Epithelial cell of proximal tubule (primary cell): ENCODE data around the gene FHIT. TPM values are rescaled to one million over a fixed set of nuclear protein-coding genes. Genes with fewer than 3 reads are reported as not detected.

Experiments used
- DNase-seq: peaks from one replicate; pipeline ENCODE4 v3.0.0-alpha.2; 2011; ENCODE audit warnings: low read depth
- H3K4me3 ChIP-seq: 2 replicates; pipeline ENCODE4 v1.5.1; 2011; ENCODE audit warnings: low read depth, mild to moderate bottlenecking, low read length
- total RNA-seq: library from RNA; depleted of rRNA; stranded (reverse); fragments of >200 nt; gene quantifications from 2 replicates; pipeline ENCODE4 v1.2.3, GENCODE V29; 2015
- TF ChIP-seq, protein P1 (sequence below): conservative IDR thresholded peaks from 2 replicates; pipeline ENCODE4 v1.5.1; 2012; ENCODE audit warnings: low read depth, mild to moderate bottlenecking, low read length

Gene FHIT
- total RNA-seq, 1 donor from 2014 or later: 3.7 TPM

DNA sequence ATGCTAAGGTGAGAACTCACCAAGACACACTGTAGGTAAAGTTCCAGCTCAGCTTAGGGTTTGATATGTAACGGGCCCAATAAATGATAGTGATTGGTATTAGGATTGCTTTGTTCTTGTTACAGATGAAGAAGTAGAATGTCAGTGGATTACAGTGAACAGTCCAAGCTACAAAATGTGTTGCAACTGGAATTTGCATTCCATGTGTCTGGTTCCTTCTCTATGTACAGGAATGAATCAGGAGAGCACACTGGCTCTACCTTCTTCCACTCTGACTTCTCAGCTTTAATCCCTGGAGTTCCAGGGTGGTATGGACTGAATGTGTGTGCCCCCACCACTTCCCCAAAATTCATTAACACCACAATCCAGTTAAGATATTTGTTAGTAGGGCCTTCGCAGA is 1471.0 kb downstream of the FHIT start:
- DNase-seq: no peak
- TF ChIP-seq, protein P1, sequence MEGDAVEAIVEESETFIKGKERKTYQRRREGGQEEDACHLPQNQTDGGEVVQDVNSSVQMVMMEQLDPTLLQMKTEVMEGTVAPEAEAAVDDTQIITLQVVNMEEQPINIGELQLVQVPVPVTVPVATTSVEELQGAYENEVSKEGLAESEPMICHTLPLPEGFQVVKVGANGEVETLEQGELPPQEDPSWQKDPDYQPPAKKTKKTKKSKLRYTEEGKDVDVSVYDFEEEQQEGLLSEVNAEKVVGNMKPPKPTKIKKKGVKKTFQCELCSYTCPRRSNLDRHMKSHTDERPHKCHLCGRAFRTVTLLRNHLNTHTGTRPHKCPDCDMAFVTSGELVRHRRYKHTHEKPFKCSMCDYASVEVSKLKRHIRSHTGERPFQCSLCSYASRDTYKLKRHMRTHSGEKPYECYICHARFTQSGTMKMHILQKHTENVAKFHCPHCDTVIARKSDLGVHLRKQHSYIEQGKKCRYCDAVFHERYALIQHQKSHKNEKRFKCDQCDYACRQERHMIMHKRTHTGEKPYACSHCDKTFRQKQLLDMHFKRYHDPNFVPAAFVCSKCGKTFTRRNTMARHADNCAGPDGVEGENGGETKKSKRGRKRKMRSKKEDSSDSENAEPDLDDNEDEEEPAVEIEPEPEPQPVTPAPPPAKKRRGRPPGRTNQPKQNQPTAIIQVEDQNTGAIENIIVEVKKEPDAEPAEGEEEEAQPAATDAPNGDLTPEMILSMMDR: no peak
- H3K4me3 ChIP-seq: no peak overlapping the region

DNA sequence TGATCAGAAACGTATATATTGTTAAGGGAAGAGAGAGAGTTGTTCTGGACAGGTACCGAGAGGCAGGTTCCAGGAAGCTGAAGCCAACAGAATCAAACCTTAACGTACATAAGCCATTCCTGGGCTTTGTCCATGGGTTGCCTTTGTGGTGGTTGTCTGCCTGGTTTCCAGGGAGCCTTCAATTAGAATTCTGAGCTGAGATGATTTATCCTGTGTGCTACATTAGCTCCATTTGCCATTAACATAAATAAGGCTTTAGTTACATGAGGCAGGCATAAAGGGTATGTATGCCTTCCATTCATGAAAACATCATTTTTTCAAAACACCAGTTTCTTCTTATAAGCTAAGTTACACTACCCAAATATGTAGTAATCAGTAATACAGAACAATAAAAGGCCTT is 1472.0 kb downstream of the FHIT start:
- DNase-seq: no peak
- TF ChIP-seq, protein P1: no peak
- H3K4me3 ChIP-seq: no peak overlapping the region

DNA sequence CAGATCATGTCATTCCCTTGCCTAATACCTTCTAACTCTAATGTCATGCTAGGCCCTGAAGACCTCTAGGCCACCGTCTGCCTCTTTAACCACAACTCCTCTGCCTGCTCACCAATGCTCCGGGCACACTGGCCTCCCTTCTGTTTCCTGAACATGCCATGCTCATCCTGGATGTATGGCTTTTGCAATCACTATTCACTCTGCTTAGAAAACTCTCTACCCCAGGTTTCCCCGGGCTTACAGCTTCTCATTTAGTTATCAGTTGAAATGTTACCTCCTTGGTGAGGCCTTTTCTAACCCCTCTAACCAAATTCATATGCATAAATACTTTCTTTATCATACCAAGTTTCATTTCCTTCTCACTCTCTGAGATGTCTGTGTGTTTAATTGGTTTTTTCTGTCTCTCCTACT is 1473.6 kb downstream of the FHIT start:
- TF ChIP-seq, protein P1: no peak
- DNase-seq: no peak
- H3K4me3 ChIP-seq: no peak overlapping the region

DNA sequence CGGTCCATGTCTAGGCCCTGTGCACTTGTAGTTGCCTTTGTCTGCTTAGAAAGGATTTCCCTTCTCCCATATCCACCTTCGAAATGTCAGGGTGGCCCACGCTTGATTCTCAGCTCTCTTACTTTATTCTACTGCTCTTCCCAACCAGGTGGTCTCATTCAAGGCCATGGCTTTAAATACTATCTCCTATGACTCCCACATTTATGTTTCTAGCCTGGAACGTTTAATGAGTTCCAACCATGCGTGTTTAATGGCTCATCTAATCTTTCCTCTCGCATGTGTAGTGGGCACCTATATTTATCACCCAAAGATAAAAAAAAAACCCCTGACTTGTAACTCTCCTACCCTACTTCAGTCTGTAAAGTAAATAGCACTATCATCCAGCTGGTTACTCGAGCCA is 1474.2 kb downstream of the FHIT start:
- no peak for DNase-seq
- H3K4me3 ChIP-seq: no peak overlapping the region
- TF ChIP-seq, protein P1: no peak

- no peak overlapping the region for H3K4me3 ChIP-seq
- no peak for DNase-seq
- TF ChIP-seq, protein P1: no peak
Observed at GRCh38 chr3:59775761-59776325, 1475.4 kb downstream of the FHIT start.

- no peak for DNase-seq
- H3K4me3 ChIP-seq: no peak overlapping the region
- TF ChIP-seq, protein P1: no peak
Observed at GRCh38 chr3:59775106-59775505, 1476.1 kb downstream of the FHIT start.

GRCh38 chr3:59774634-59775033 is 1476.6 kb downstream of the FHIT start:
- TF ChIP-seq, protein P1: no peak
- no peak overlapping the region for H3K4me3 ChIP-seq
- no peak for DNase-seq
